Endothelial cell of umbilical vein (primary cell): ENCODE measurements around the gene ENOSF1. TPM values are rescaled to one million over a fixed set of nuclear protein-coding genes. Genes with fewer than 3 reads are reported as not detected.
A peak's percentile ranks its signal among the peaks of the same experiment; 100 is the strongest.

Source experiments
- BruUV-seq: library from RNA; stranded (reverse); fragments of 400-500 nt; replicated peaks from 2 replicates; lab custom pipeline; 2021; lab: Mats Ljungman, UMichigan
- CTCF ChIA-PET: fragments of 300-600, 350-600 bp; sonication (Branson Sonifier 250); formaldehyde crosslinking; loops from one replicate; lab custom pipeline; 2021; ENCODE audit warnings: antibody characterized with exemption, inconsistent platforms; lab: Charles Lee
- POLR2A ChIA-PET: fragments of 300-600, 350-600 bp; sonication (Branson Sonifier 250); formaldehyde crosslinking; loops from one replicate; lab custom pipeline; 2021; ENCODE audit warnings: antibody characterized with exemption, inconsistent platforms; lab: Charles Lee
- DNase-seq: peaks from one replicate; pipeline ENCODE4 v3.0.0-alpha.2; 2011; ENCODE audit warnings: low read depth, low spot score
- FAIRE-seq: peaks from 2 replicates; lab custom pipeline; 2011; peaks lifted over from hg19 to GRCh38; lab: Jason Lieb, UNC
- H2AFZ ChIP-seq: 2 replicates; pipeline ENCODE4 v1.6.0; 2012; ENCODE audit warnings: low read depth, low read length, control low read depth, inconsistent platforms
- H3K27ac ChIP-seq: 2 replicates; pipeline ENCODE4 v1.5.1; 2011; ENCODE audit warnings: low read depth, mild to moderate bottlenecking, control low read depth, low read length, moderate library complexity; ENCODE audit not compliant: insufficient read depth
- H3K27me3 ChIP-seq, 2 experiments: 2 replicates each; pipeline versions ENCODE4 v1.6.0 to v1.6.1; 2011; ENCODE audit warnings: low read length in 2 of 2, mixed read lengths in 1 of 2; ENCODE audit not compliant: control insufficient read depth in 2 of 2, insufficient read depth in 2 of 2
- H3K36me3 ChIP-seq, 2 experiments: 2 replicates in 1 of 2; 3 replicates in 1 of 2; pipeline ENCODE4 v1.5.1; 2011; ENCODE audit warnings: low read length in 2 of 2, mild to moderate bottlenecking in 1 of 2, moderate library complexity in 1 of 2; ENCODE audit not compliant: control insufficient read depth in 2 of 2, insufficient read depth in 2 of 2; ENCODE audit errors: extremely low read depth in 1 of 2
- H3K4me1 ChIP-seq: 3 replicates; pipeline ENCODE4 v1.5.1; 2011; ENCODE audit warnings: mild to moderate bottlenecking, low read length; ENCODE audit not compliant: control insufficient read depth, insufficient read depth; ENCODE audit errors: extremely low read depth
- H3K4me2 ChIP-seq: 2 replicates; pipeline ENCODE4 v1.6.1; 2011; ENCODE audit warnings: low read length, control low read depth, mixed read lengths; ENCODE audit not compliant: insufficient read depth
- H3K4me3 ChIP-seq, 3 experiments: fragments of 200-600 bp in 1 of 3; sonication (generic), shearing (Covaris generic) in 1 of 3; replicated peaks in 1 of 3; 2 replicates each; pipeline ENCODE4 v1.5.1; 2011 to 2016; ENCODE audit warnings: control low read depth in 3 of 3, low read length in 3 of 3, mild to moderate bottlenecking in 2 of 3, inconsistent platforms in 1 of 3, low read depth in 1 of 3, moderate library complexity in 1 of 3; ENCODE audit not compliant: insufficient read depth in 1 of 3
- H3K79me2 ChIP-seq: 2 replicates; pipeline ENCODE4 v1.6.0; 2012; ENCODE audit warnings: low read length, inconsistent platforms; ENCODE audit not compliant: control insufficient read depth, insufficient read depth
- H3K9ac ChIP-seq: replicated peaks from 2 replicates; pipeline ENCODE3; 2011; ENCODE audit warnings: low read length, control low read depth; ENCODE audit not compliant: insufficient read depth; ENCODE audit errors: extremely low read depth
- H3K9me1 ChIP-seq: replicated peaks from 3 replicates; pipeline ENCODE4 v1.6.0; 2011; ENCODE audit warnings: mild to moderate bottlenecking, low read length; ENCODE audit not compliant: control insufficient read depth, insufficient read depth; ENCODE audit errors: extremely low read depth
- H3K9me3 ChIP-seq: replicated peaks from 2 replicates; pipeline ENCODE4 v1.5.1; 2012; ENCODE audit warnings: low read length, inconsistent platforms; ENCODE audit not compliant: control insufficient read depth, insufficient read depth
- H4K20me1 ChIP-seq: replicated peaks from 2 replicates; pipeline ENCODE3; 2011; ENCODE audit warnings: mild to moderate bottlenecking, low read length; ENCODE audit not compliant: control insufficient read depth, insufficient read depth; ENCODE audit errors: extremely low read depth
- EZH2 ChIP-seq: IDR thresholded peaks from 2 replicates; pipeline ENCODE4 v1.6.1; 2012; ENCODE audit warnings: borderline replicate concordance, low read depth, mild to moderate bottlenecking, moderate library complexity, low read length, inconsistent platforms; ENCODE audit not compliant: severe bottlenecking
- FOS ChIP-seq: IDR thresholded peaks from 2 replicates; pipeline ENCODE4 v1.6.1; 2011; ENCODE audit warnings: mild to moderate bottlenecking, low read length, moderate library complexity, borderline replicate concordance; ENCODE audit not compliant: insufficient read depth
- GATA2 ChIP-seq: IDR thresholded peaks from 2 replicates; pipeline ENCODE4 v1.7.0; 2011; ENCODE audit warnings: low read depth, mild to moderate bottlenecking, moderate library complexity, mixed read lengths, low read length; ENCODE audit not compliant: insufficient read length, insufficient read depth
- JUN ChIP-seq: IDR thresholded peaks from 2 replicates; pipeline ENCODE4 v1.6.1; 2011; ENCODE audit warnings: borderline replicate concordance, low read depth; ENCODE audit not compliant: insufficient read length, insufficient read depth
- MAX ChIP-seq: IDR thresholded peaks from 2 replicates; pipeline ENCODE4 v1.6.1; 2011; ENCODE audit not compliant: insufficient read depth, insufficient read length
- MYC ChIP-seq: IDR thresholded peaks from one replicate; pipeline ENCODE4 v1.6.1; 2011; ENCODE audit warnings: mild to moderate bottlenecking, low read depth, low read length
- POLR2A ChIP-seq: IDR thresholded peaks from 2 replicates; pipeline ENCODE4 v1.6.1; 2012; ENCODE audit warnings: low read depth, mild to moderate bottlenecking, control low read depth, low read length
- POLR2AphosphoS5 ChIP-seq: IDR thresholded peaks from 2 replicates; pipeline ENCODE4 v1.6.1; 2012; ENCODE audit warnings: low read depth, mild to moderate bottlenecking, control low read depth, low read length, moderate library complexity; ENCODE audit not compliant: insufficient read depth
- dilution Hi-C: fragments of 300-500 bp; cut with MboI; formaldehyde crosslinking; loops from one replicate; pipeline ENCODE4 v1.15.0; 2019; ENCODE audit warnings: low sequenced_read_pairs; ENCODE audit not compliant: extremely low pct_ligation_motif_present
- intact Hi-C: fragments of 100-400 bp; cut with micrococcal nuclease; formaldehyde crosslinking; loops from one replicate; pipeline ENCODE4 v1.10.0; 2022
- polyA plus RNA-seq, 4 experiments: library from polyadenylated mRNA; depleted of rRNA in 3 of 4; stranded (reverse) in 3 of 4; unstranded in 1 of 4; fragments of >200 nt; gene quantifications; 2 replicates each; pipeline versions ENCODE4 v1.2.1 to v1.2.3, GENCODE V29; 2011 to 2012; ENCODE audit warnings: missing spikeins in 1 of 4
- total RNA-seq: library from RNA; stranded (reverse); gene quantifications from 2 replicates; pipeline ENCODE4 v1.2.3, GENCODE V29; 2021
- TF ChIP-seq, protein P1 (sequence below), 2 donors: IDR thresholded peaks; 1 replicate in 1 of 2; 2 replicates in 1 of 2; pipeline ENCODE4 v1.5.1; 2011; ENCODE audit warnings: low read length in 2 of 2, mild to moderate bottlenecking in 2 of 2, moderate library complexity in 2 of 2, control low read depth in 1 of 2, inconsistent platforms in 1 of 2, low read depth in 1 of 2; ENCODE audit not compliant: insufficient read depth in 1 of 2; ENCODE audit errors: extremely low read depth in 1 of 2

The ENOSF1 gene
- total and polyA plus RNA-seq, 2 donors (not counting 3 experiments of a cell fraction or from before 2014, with no cell fraction given) = 19.5 to 50.5 TPM

DNA sequence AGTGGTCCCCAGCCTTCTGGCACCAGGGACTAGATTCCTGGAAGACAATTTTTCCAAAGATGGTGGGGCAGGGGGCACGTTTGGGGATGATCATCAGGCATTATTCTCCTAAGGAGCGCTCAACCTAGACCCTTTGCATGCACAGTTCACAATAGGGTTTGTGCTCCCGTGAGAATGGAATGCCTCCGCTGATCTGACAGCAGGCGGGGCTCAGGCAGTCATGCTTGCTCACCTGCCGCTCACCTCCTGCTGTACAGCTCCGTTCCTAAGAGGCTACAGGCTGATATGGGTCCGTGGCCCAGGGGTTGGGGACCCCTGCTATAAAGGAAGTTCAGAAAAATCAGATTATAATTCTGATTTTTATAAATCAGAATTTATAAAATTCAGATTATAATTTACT is 77.3 kb downstream of the ENOSF1 start:
- POLR2A ChIA-PET = no interaction called here
- H3K79me2 ChIP-seq = no peaks in the 10 kb centered on the region
- CTCF ChIA-PET = interaction anchor here (1.1 to 2.0 kb wide), 3 partner anchors 11 to 195 kb away, joined by 3 to 11 read pairs (median 4); no protein-coding TSS in a partner anchor
- H3K9me3 ChIP-seq = no peaks in the 10 kb centered on the region
- no peak for DNase-seq
- dilution Hi-C loops = no loop called here
- no peaks in the 10 kb centered on the region for H3K27me3 ChIP-seq
- peak overlapping the region; percentile 86 for H2AFZ ChIP-seq
- H3K4me1 ChIP-seq = peaks cover 5% of the 10 kb centered on the region
- H3K9me1 ChIP-seq = no peaks in the 10 kb centered on the region
- H3K4me2 ChIP-seq = no peak overlapping the region
- no TSS peak for BruUV-seq
- TF ChIP-seq POLR2A (no peak), EZH2 (no peak), JUN (no peak), MYC (no peak), POLR2AphosphoS5 (no peak), FOS (no peak), GATA2 (no peak), MAX (no peak)
- TF ChIP-seq, protein P1, sequence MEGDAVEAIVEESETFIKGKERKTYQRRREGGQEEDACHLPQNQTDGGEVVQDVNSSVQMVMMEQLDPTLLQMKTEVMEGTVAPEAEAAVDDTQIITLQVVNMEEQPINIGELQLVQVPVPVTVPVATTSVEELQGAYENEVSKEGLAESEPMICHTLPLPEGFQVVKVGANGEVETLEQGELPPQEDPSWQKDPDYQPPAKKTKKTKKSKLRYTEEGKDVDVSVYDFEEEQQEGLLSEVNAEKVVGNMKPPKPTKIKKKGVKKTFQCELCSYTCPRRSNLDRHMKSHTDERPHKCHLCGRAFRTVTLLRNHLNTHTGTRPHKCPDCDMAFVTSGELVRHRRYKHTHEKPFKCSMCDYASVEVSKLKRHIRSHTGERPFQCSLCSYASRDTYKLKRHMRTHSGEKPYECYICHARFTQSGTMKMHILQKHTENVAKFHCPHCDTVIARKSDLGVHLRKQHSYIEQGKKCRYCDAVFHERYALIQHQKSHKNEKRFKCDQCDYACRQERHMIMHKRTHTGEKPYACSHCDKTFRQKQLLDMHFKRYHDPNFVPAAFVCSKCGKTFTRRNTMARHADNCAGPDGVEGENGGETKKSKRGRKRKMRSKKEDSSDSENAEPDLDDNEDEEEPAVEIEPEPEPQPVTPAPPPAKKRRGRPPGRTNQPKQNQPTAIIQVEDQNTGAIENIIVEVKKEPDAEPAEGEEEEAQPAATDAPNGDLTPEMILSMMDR (IDR thresholded peaks at IDR 0.05; ENCODE audit: extremely low read depth in 1 of 2, insufficient read depth in 1 of 2, low read depth in 1 of 2, low read length in 2 of 2) = no peak
- no peaks in the 10 kb centered on the region for H3K36me3 ChIP-seq
- no peak overlapping the region for H3K4me3 ChIP-seq
- FAIRE-seq = no peak
- H3K9ac ChIP-seq = no peak overlapping the region
- intact Hi-C loops = no loop called here
- H3K27ac ChIP-seq = no peak overlapping the region
- H4K20me1 ChIP-seq = no peaks in the 10 kb centered on the region
